GM19467 (cell line): Measurements from ENCODE around the gene TXNRD1.
"Not testable (repeated sequence)": the region's sequence is repeated elsewhere in the genome, so short reads cannot be mapped to it uniquely, and the experiment has no call there.

Experiments
- ATAC-seq: cut with Tn5 transposase; IDR thresholded peaks from one replicate; pipeline ENCODE4 v1.9.1; 2021; ENCODE audit warnings: mild to moderate bottlenecking, moderate library complexity; ENCODE audit not compliant: unreplicated experiment

The TXNRD1 gene

GRCh38 chr12:104319918-104320626 lies 104.5 kb downstream of the TXNRD1 start:
- no peak for ATAC-seq

GRCh38 chr12:104320627-104321024 lies 105.0 kb downstream of the TXNRD1 start:
- no peak for ATAC-seq

- ATAC-seq, result no peak
Observed at GRCh38 chr12:104321949-104322348, 106.4 kb downstream of the TXNRD1 start.

GRCh38 chr12:104322533-104322932 lies 107.0 kb downstream of the TXNRD1 start:
- ATAC-seq, result not testable (repeated sequence)

GRCh38 chr12:104323899-104324298 lies 108.3 kb downstream of the TXNRD1 start:
- ATAC-seq, result no peak

- not testable (repeated sequence) for ATAC-seq
Observed at GRCh38 chr12:104328278-104328677, 112.7 kb downstream of the TXNRD1 start.

GRCh38 chr12:104328790-104329189 lies 113.2 kb downstream of the TXNRD1 start:
- no peak for ATAC-seq

GRCh38 chr12:104329707-104330532 lies 114.3 kb downstream of the TXNRD1 start:
- ATAC-seq, result no peak

- ATAC-seq, result no peak
Observed at GRCh38 chr12:104331376-104331775, 115.8 kb downstream of the TXNRD1 start.

- ATAC-seq, result not testable (repeated sequence)
Observed at GRCh38 chr12:104332273-104332672, 116.7 kb downstream of the TXNRD1 start.

- no peak for ATAC-seq
Observed at GRCh38 chr12:104333692-104334255, 118.2 kb downstream of the TXNRD1 start.

- ATAC-seq, result no peak
Observed at GRCh38 chr12:104334581-104334980, 119.0 kb downstream of the TXNRD1 start.

GRCh38 chr12:104336115-104336514 lies 120.5 kb downstream of the TXNRD1 start:
- ATAC-seq, result no peak

- no peak for ATAC-seq
Observed at GRCh38 chr12:104337030-104337558, 121.5 kb downstream of the TXNRD1 start.

- ATAC-seq, result no peak
Observed at GRCh38 chr12:104339663-104340062, 124.1 kb downstream of the TXNRD1 start.

GRCh38 chr12:104340177-104340576 lies 124.6 kb downstream of the TXNRD1 start:
- no peak for ATAC-seq

GRCh38 chr12:104340925-104341611 lies 125.5 kb downstream of the TXNRD1 start:
- no peak for ATAC-seq

GRCh38 chr12:104342147-104342546 lies 126.6 kb downstream of the TXNRD1 start:
- ATAC-seq, result no peak

- no peak for ATAC-seq
Observed at GRCh38 chr12:104342635-104343249, 127.2 kb downstream of the TXNRD1 start.

GRCh38 chr12:104344682-104345081 lies 129.1 kb downstream of the TXNRD1 start:
- ATAC-seq, result no peak
